ENCODE data around the gene CNTN1.

Gene CNTN1

GRCh38 chr12:40672741-40673271 is 19.4 kb upstream of the CNTN1 start:
- H3K9ac ChIP-seq (ENCODE audit: low read depth, low read length): no peak overlapping the region
- H3K9me3 ChIP-seq (ENCODE audit: control insufficient read depth, insufficient read depth, low read length): no peaks in the 10 kb centered on the region
- no peaks in the 10 kb centered on the region; the same call in 1 of the 2 replicates for H3K4me1 ChIP-seq (ENCODE audit: insufficient read depth, low read length)
- no peaks in the 10 kb centered on the region for H3K36me3 ChIP-seq (ENCODE audit: insufficient read depth, low read length)

GRCh38 chr12:40681148-40681547 is 11.1 kb upstream of the CNTN1 start:
- no peaks in the 10 kb centered on the region for H3K9me3 ChIP-seq (ENCODE audit: control insufficient read depth, insufficient read depth, low read length)
- no peak overlapping the region for H3K9ac ChIP-seq (ENCODE audit: low read depth, low read length)

GRCh38 chr12:40684986-40685385 is 7.3 kb upstream of the CNTN1 start:
- H3K36me3 ChIP-seq (ENCODE audit: insufficient read depth, low read length): no peaks in the 10 kb centered on the region
- no peaks in the 10 kb centered on the region; the same call in 1 of the 2 replicates for H3K4me1 ChIP-seq (ENCODE audit: insufficient read depth, low read length)
- no peak overlapping the region for H3K9ac ChIP-seq (ENCODE audit: low read depth, low read length)
- H3K9me3 ChIP-seq (ENCODE audit: control insufficient read depth, insufficient read depth, low read length): no peaks in the 10 kb centered on the region

More at GRCh38 chr12:40681148-40681547, 11.1 kb upstream of the CNTN1 start:
- no peaks in the 10 kb centered on the region for H3K36me3 ChIP-seq (ENCODE audit: insufficient read depth, low read length)
- H3K4me1 ChIP-seq (ENCODE audit: insufficient read depth, low read length): no peaks in the 10 kb centered on the region

- no peak overlapping the region for H3K9ac ChIP-seq (ENCODE audit: low read depth, low read length)
- H3K4me1 ChIP-seq (ENCODE audit: insufficient read depth, low read length): no peaks in the 10 kb centered on the region; the same call in 1 of the 2 replicates
- H3K9me3 ChIP-seq (ENCODE audit: control insufficient read depth, insufficient read depth, low read length): no peaks in the 10 kb centered on the region
- no peaks in the 10 kb centered on the region for H3K36me3 ChIP-seq (ENCODE audit: insufficient read depth, low read length)
Observed at GRCh38 chr12:40688085-40688725, 4.0 kb upstream of the CNTN1 start.

- no peaks in the 10 kb centered on the region; the same call in 1 of the 2 replicates for H3K4me1 ChIP-seq (ENCODE audit: insufficient read depth, low read length)
- H3K9ac ChIP-seq (ENCODE audit: low read depth, low read length): no peak overlapping the region
- H3K36me3 ChIP-seq (ENCODE audit: insufficient read depth, low read length): no peaks in the 10 kb centered on the region
- H3K9me3 ChIP-seq (ENCODE audit: control insufficient read depth, insufficient read depth, low read length): no peaks in the 10 kb centered on the region
Observed at GRCh38 chr12:40689576-40689975, 2.7 kb upstream of the CNTN1 start.

GRCh38 chr12:40692765-40693206 is 547 bp downstream of the CNTN1 start:
- Histone ChIP-seq H3K36me3 (ENCODE audit: insufficient read depth, low read length) (no peaks in the 10 kb centered on the region), H3K9ac (ENCODE audit: low read depth, low read length) (peak overlapping the region; percentile 63; the same call in 1 of the 2 replicates), H3K9me3 (ENCODE audit: control insufficient read depth, insufficient read depth, low read length) (no peaks in the 10 kb centered on the region), H3K4me1 (ENCODE audit: insufficient read depth, low read length) (no peaks in the 10 kb centered on the region; the same call in 1 of the 2 replicates)

- Histone ChIP-seq H3K9ac (ENCODE audit: low read depth, low read length) (peak overlapping the region; percentile 63; the same call in 1 of the 2 replicates), H3K9me3 (ENCODE audit: control insufficient read depth, insufficient read depth, low read length) (no peaks in the 10 kb centered on the region), H3K36me3 (ENCODE audit: insufficient read depth, low read length) (no peaks in the 10 kb centered on the region), H3K4me1 (ENCODE audit: insufficient read depth, low read length) (no peaks in the 10 kb centered on the region; the same call in 1 of the 2 replicates)
Observed at GRCh38 chr12:40693207-40693821, 1.1 kb downstream of the CNTN1 start.

GRCh38 chr12:40697566-40698259 is 5.5 kb downstream of the CNTN1 start:
- no peak overlapping the region for H3K9ac ChIP-seq (ENCODE audit: low read depth, low read length)
- no peaks in the 10 kb centered on the region for H3K36me3 ChIP-seq (ENCODE audit: insufficient read depth, low read length)
- H3K4me1 ChIP-seq (ENCODE audit: insufficient read depth, low read length): no peaks in the 10 kb centered on the region
- no peaks in the 10 kb centered on the region for H3K9me3 ChIP-seq (ENCODE audit: control insufficient read depth, insufficient read depth, low read length)

- Histone ChIP-seq H3K4me1 (ENCODE audit: insufficient read depth, low read length) (no peaks in the 10 kb centered on the region), H3K36me3 (ENCODE audit: insufficient read depth, low read length) (no peaks in the 10 kb centered on the region), H3K9ac (ENCODE audit: low read depth, low read length) (no peak overlapping the region), H3K9me3 (ENCODE audit: control insufficient read depth, insufficient read depth, low read length) (no peaks in the 10 kb centered on the region)
Observed at GRCh38 chr12:40701756-40702155, 9.5 kb downstream of the CNTN1 start.

- no peak overlapping the region for H3K9ac ChIP-seq (ENCODE audit: low read depth, low read length)
- no peaks in the 10 kb centered on the region for H3K4me1 ChIP-seq (ENCODE audit: insufficient read depth, low read length)
- no peaks in the 10 kb centered on the region for H3K36me3 ChIP-seq (ENCODE audit: insufficient read depth, low read length)
- no peaks in the 10 kb centered on the region for H3K9me3 ChIP-seq (ENCODE audit: control insufficient read depth, insufficient read depth, low read length)
Observed at GRCh38 chr12:40711121-40711520, 18.9 kb downstream of the CNTN1 start.

- Histone ChIP-seq H3K9ac (ENCODE audit: low read depth, low read length) (no peak overlapping the region), H3K9me3 (ENCODE audit: control insufficient read depth, insufficient read depth, low read length) (no peaks in the 10 kb centered on the region), H3K4me1 (ENCODE audit: insufficient read depth, low read length) (no peaks in the 10 kb centered on the region), H3K36me3 (ENCODE audit: insufficient read depth, low read length) (no peaks in the 10 kb centered on the region)
Observed at GRCh38 chr12:40714636-40715035, 22.4 kb downstream of the CNTN1 start.

GRCh38 chr12:40716037-40716436 is 23.8 kb downstream of the CNTN1 start:
- no peaks in the 10 kb centered on the region for H3K36me3 ChIP-seq (ENCODE audit: insufficient read depth, low read length)
- no peaks in the 10 kb centered on the region for H3K4me1 ChIP-seq (ENCODE audit: insufficient read depth, low read length)
- H3K9me3 ChIP-seq (ENCODE audit: control insufficient read depth, insufficient read depth, low read length): no peaks in the 10 kb centered on the region
- H3K9ac ChIP-seq (ENCODE audit: low read depth, low read length): no peak overlapping the region

GRCh38 chr12:40717576-40717975 is 25.3 kb downstream of the CNTN1 start:
- no peaks in the 10 kb centered on the region for H3K9me3 ChIP-seq (ENCODE audit: control insufficient read depth, insufficient read depth, low read length)
- no peak overlapping the region for H3K9ac ChIP-seq (ENCODE audit: low read depth, low read length)
- no peaks in the 10 kb centered on the region for H3K4me1 ChIP-seq (ENCODE audit: insufficient read depth, low read length)
- no peaks in the 10 kb centered on the region for H3K36me3 ChIP-seq (ENCODE audit: insufficient read depth, low read length)

- no peaks in the 10 kb centered on the region for H3K36me3 ChIP-seq (ENCODE audit: insufficient read depth, low read length)
- H3K9me3 ChIP-seq (ENCODE audit: control insufficient read depth, insufficient read depth, low read length): no peaks in the 10 kb centered on the region
- no peak overlapping the region for H3K9ac ChIP-seq (ENCODE audit: low read depth, low read length)
- H3K4me1 ChIP-seq (ENCODE audit: insufficient read depth, low read length): no peaks in the 10 kb centered on the region
Observed at GRCh38 chr12:40718878-40719372, 26.7 kb downstream of the CNTN1 start.
